DOHH2 (cell line): ENCODE data around the gene ERC2.

Source experiments
- H3F3A ChIP-seq: fragments of 200-600 bp; sonication (generic), shearing (Covaris generic); 2 replicates; pipeline ENCODE4 v1.6.0; 2016; ENCODE audit warnings: antibody characterized with exemption, mild to moderate bottlenecking; ENCODE audit not compliant: control insufficient read depth, insufficient read depth
- H3K27ac ChIP-seq: fragments of 200-600 bp; sonication (generic); 2 replicates; pipeline ENCODE4 v1.5.1; 2014; ENCODE audit warnings: low read depth, mild to moderate bottlenecking, low read length, moderate library complexity
- H3K27me3 ChIP-seq: fragments of 200-600 bp; sonication (generic); 2 replicates; pipeline ENCODE4 v1.6.1; 2014; ENCODE audit warnings: mild to moderate bottlenecking, low read length, mixed read lengths; ENCODE audit not compliant: control insufficient read depth
- H3K36me3 ChIP-seq: fragments of 200-600 bp; sonication (generic); 2 replicates; pipeline ENCODE4 v1.6.1; 2014; ENCODE audit warnings: mild to moderate bottlenecking, low read length, moderate library complexity, mixed read lengths; ENCODE audit not compliant: control insufficient read depth
- H3K4me1 ChIP-seq: fragments of 200-600 bp; sonication (generic); 2 replicates; pipeline ENCODE4 v1.6.1; 2014; ENCODE audit warnings: mild to moderate bottlenecking, low read length, mixed read lengths; ENCODE audit not compliant: control insufficient read depth
- H3K4me2 ChIP-seq: fragments of 200-600 bp; sonication (generic); 2 replicates; pipeline ENCODE4 v1.6.0; 2014; ENCODE audit warnings: mild to moderate bottlenecking, low read length, moderate library complexity
- H3K4me3 ChIP-seq: fragments of 200-600 bp; sonication (generic); 2 replicates; pipeline ENCODE4 v1.5.1; 2014; ENCODE audit warnings: mild to moderate bottlenecking, low read length, mixed read lengths
- H3K79me2 ChIP-seq: fragments of 200-600 bp; sonication (generic); 2 replicates; pipeline ENCODE4 v1.6.1; 2014; ENCODE audit warnings: mild to moderate bottlenecking, low read length, mixed read lengths; ENCODE audit not compliant: control insufficient read depth
- H3K9me2 ChIP-seq: fragments of 200-600 bp; sonication (generic); replicated peaks from 2 replicates; pipeline ENCODE4 v1.6.1; 2014; ENCODE audit warnings: mild to moderate bottlenecking, low read length, mixed read lengths; ENCODE audit not compliant: control insufficient read depth
- H3K9me3 ChIP-seq: fragments of 200-600 bp; sonication (generic); 2 replicates; pipeline ENCODE4 v1.6.1; 2014; ENCODE audit warnings: antibody characterized with exemption, low read length, mixed read lengths; ENCODE audit not compliant: control insufficient read depth, insufficient read depth
- H4K20me1 ChIP-seq: fragments of 200-600 bp; sonication (generic); 2 replicates; pipeline ENCODE4 v1.6.0; 2014; ENCODE audit warnings: low read depth, mild to moderate bottlenecking, antibody characterized with exemption, low read length, moderate library complexity; ENCODE audit not compliant: control insufficient read depth, insufficient read depth
- CTCF ChIP-seq: fragments of 200-600 bp; sonication (generic); IDR thresholded peaks from one replicate; pipeline ENCODE4 v1.5.1; 2014; ENCODE audit warnings: antibody characterized with exemption, mild to moderate bottlenecking, low read depth, low read length; ENCODE audit not compliant: poor library complexity, severe bottlenecking
- EZH2phosphoT487 ChIP-seq: fragments of 200-600 bp; sonication (generic); IDR thresholded peaks from 2 replicates; pipeline ENCODE4 v1.6.1; 2017; ENCODE audit warnings: borderline replicate concordance, mild to moderate bottlenecking, antibody characterized with exemption, low read length, moderate library complexity, mixed read lengths

Gene ERC2

GRCh38 chr3:55770077-55770476, 698.2 kb downstream of the ERC2 start:
- no peak overlapping the region for H3K4me2 ChIP-seq
- H3K27ac ChIP-seq, result no peak overlapping the region
- H3K4me3 ChIP-seq, result no peak overlapping the region
- H3K27me3 ChIP-seq, result no peaks in the 10 kb centered on the region
- H3F3A ChIP-seq, result no peaks in the 10 kb centered on the region
- H4K20me1 ChIP-seq, result no peaks in the 10 kb centered on the region
- no peaks in the 10 kb centered on the region for H3K4me1 ChIP-seq
- no peaks in the 10 kb centered on the region for H3K9me2 ChIP-seq
- H3K9me3 ChIP-seq, result no peaks in the 10 kb centered on the region
- H3K36me3 ChIP-seq, result no peaks in the 10 kb centered on the region
- TF ChIP-seq CTCF (no peak), EZH2phosphoT487 (no peak)
- H3K79me2 ChIP-seq, result no peaks in the 10 kb centered on the region

GRCh38 chr3:55766753-55767152, 701.5 kb downstream of the ERC2 start:
- TF ChIP-seq CTCF (no peak), EZH2phosphoT487 (no peak)
- Histone ChIP-seq H3K36me3 (no peaks in the 10 kb centered on the region), H3K27ac (no peak overlapping the region), H3F3A (no peaks in the 10 kb centered on the region), H3K4me3 (no peak overlapping the region), H3K27me3 (no peaks in the 10 kb centered on the region), H3K9me3 (no peaks in the 10 kb centered on the region), H4K20me1 (no peaks in the 10 kb centered on the region), H3K4me1 (no peaks in the 10 kb centered on the region), H3K4me2 (no peak overlapping the region), H3K79me2 (no peaks in the 10 kb centered on the region), H3K9me2 (no peaks in the 10 kb centered on the region)

GRCh38 chr3:55765906-55766701, 702.2 kb downstream of the ERC2 start:
- H3K79me2 ChIP-seq, result no peaks in the 10 kb centered on the region
- no peak overlapping the region for H3K4me3 ChIP-seq
- no peaks in the 10 kb centered on the region for H3K9me3 ChIP-seq
- H3K36me3 ChIP-seq, result no peaks in the 10 kb centered on the region
- no peak overlapping the region for H3K27ac ChIP-seq
- TF ChIP-seq EZH2phosphoT487 (no peak), CTCF (no peak)
- no peaks in the 10 kb centered on the region for H3F3A ChIP-seq
- H4K20me1 ChIP-seq, result no peaks in the 10 kb centered on the region
- H3K27me3 ChIP-seq, result no peaks in the 10 kb centered on the region
- H3K9me2 ChIP-seq, result no peaks in the 10 kb centered on the region
- no peak overlapping the region for H3K4me2 ChIP-seq
- H3K4me1 ChIP-seq, result no peaks in the 10 kb centered on the region
